WERI-Rb-1 (cell line): Measurements from ENCODE around the gene GMPR.

Source experiments
- DNase-seq: peaks from one replicate; pipeline ENCODE4 v3.0.0-alpha.2; 2020
- H3K27ac ChIP-seq: fragments of 250-450 bp; sonication (Bioruptor Pico); 2 replicates; pipeline ENCODE4 v1.5.1; 2020; ENCODE audit warnings: mild to moderate bottlenecking, moderate library complexity
- H3K27me3 ChIP-seq: fragments of 250-450 bp; sonication (Bioruptor Pico); 2 replicates; pipeline ENCODE4 v1.5.1; 2021; ENCODE audit warnings: mild to moderate bottlenecking, low read depth, moderate library complexity; ENCODE audit not compliant: insufficient read depth, severe bottlenecking
- H3K36me3 ChIP-seq: fragments of 250-450 bp; sonication (Bioruptor Pico); 2 replicates; pipeline ENCODE4 v1.5.1; 2020; ENCODE audit warnings: mild to moderate bottlenecking, moderate library complexity
- H3K4me3 ChIP-seq: 2 replicates; pipeline ENCODE4 v1.5.1; 2011; ENCODE audit warnings: low read depth, mild to moderate bottlenecking, control low read depth, low read length
- H3K9me3 ChIP-seq: fragments of 250-450 bp; sonication (Bioruptor Pico); 2 replicates; pipeline ENCODE4 v1.5.1; 2021; ENCODE audit warnings: mild to moderate bottlenecking, moderate library complexity; ENCODE audit not compliant: severe bottlenecking
- TF ChIP-seq, protein P1 (sequence below): IDR thresholded peaks from 2 replicates; pipeline ENCODE4 v1.5.1; 2011; ENCODE audit warnings: low read depth, mild to moderate bottlenecking, control low read depth, inconsistent platforms, low read length

The GMPR gene

DNA sequence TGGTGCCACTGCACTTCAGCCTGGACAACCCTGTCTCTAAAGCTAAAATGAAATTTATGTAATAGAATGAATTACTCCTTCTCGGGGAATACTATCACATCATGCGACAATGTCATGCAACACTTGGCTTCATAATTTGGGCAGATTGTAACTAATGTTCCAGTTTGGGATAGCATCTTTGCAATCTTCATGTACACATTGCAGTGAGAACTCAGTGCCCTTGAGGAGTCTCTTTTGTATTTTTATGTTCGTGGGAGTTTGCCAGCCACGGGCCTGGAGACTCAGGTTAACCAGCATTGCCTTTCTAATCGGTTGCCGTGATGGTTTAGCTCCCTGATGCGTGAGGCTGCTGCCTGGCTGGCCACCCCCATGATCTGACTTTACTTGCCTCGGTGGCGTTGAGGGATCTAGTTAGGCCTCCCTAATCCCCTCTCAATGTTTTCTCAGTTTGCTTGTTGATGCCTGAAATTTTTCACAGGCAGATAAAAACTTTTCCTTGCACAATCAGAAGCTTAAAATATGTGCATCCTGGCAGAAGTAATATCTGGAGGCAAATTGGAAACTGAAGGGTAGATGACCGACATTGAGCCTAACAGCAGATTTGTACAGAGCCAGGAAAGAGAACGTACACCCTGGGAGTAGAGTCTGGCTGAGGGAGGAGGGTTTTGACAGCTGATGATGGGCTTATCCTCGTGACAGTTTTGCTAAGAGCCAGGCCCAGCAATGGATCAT, 2.4 kb downstream of the GMPR start:
- Histone ChIP-seq H3K27ac (peak overlapping the region; percentile 68), H3K36me3 (no peaks in the 10 kb centered on the region), H3K4me3 (peak overlapping the region; percentile 32), H3K9me3 (no peaks in the 10 kb centered on the region), H3K27me3 (no peaks in the 10 kb centered on the region)
- peak; percentile 89 for DNase-seq
- TF ChIP-seq, protein P1, sequence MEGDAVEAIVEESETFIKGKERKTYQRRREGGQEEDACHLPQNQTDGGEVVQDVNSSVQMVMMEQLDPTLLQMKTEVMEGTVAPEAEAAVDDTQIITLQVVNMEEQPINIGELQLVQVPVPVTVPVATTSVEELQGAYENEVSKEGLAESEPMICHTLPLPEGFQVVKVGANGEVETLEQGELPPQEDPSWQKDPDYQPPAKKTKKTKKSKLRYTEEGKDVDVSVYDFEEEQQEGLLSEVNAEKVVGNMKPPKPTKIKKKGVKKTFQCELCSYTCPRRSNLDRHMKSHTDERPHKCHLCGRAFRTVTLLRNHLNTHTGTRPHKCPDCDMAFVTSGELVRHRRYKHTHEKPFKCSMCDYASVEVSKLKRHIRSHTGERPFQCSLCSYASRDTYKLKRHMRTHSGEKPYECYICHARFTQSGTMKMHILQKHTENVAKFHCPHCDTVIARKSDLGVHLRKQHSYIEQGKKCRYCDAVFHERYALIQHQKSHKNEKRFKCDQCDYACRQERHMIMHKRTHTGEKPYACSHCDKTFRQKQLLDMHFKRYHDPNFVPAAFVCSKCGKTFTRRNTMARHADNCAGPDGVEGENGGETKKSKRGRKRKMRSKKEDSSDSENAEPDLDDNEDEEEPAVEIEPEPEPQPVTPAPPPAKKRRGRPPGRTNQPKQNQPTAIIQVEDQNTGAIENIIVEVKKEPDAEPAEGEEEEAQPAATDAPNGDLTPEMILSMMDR: no peak

DNA sequence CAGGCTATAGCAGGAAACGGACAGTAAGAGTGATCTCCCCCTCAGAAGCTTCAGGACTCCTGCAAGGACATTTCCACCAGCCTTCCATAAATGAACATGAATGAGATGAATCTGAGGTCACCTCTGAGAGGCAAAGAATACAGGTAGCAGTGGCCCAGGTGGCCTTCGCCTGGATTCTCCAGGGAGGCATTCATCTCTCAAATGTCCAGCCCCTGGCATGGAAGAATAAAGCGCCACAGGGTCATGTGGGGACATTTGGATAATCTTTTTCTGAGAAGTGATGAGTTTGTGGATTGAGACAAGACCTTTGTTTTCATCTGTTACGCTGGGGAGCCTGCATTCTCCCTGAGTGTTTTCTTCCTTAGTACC, 2.9 kb downstream of the GMPR start:
- DNase-seq: peak; percentile 83
- Histone ChIP-seq H3K36me3 (no peaks in the 10 kb centered on the region), H3K27me3 (no peaks in the 10 kb centered on the region), H3K4me3 (peak overlapping the region; percentile 32), H3K9me3 (no peaks in the 10 kb centered on the region), H3K27ac (peak overlapping the region; percentile 68)
- TF ChIP-seq, protein P1: no peak

DNA sequence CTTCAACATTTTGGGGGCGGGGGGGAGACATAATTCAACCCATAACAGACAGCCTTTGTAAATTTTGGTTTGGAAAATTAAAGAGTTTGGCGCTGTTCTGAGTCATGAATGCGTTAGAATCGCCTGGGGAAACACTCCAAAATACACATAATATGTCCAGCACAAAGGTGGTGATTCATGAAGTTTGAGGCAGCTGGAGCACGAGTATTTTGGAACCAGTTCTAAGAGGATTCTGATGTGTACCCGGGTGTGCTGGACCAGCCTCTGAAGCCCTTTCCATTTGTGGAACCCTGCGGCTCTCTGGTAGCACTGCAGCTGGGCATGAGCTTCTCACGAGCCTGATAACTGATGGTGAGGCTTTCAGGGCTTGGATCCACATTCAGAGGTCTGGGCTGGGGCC, 4.7 kb downstream of the GMPR start:
- no peaks in the 10 kb centered on the region for H3K27me3 ChIP-seq
- no peaks in the 10 kb centered on the region for H3K9me3 ChIP-seq
- TF ChIP-seq, protein P1: no peak
- H3K36me3 ChIP-seq: no peaks in the 10 kb centered on the region
- no peak overlapping the region for H3K4me3 ChIP-seq
- no peak overlapping the region for H3K27ac ChIP-seq
- DNase-seq: no peak

DNA sequence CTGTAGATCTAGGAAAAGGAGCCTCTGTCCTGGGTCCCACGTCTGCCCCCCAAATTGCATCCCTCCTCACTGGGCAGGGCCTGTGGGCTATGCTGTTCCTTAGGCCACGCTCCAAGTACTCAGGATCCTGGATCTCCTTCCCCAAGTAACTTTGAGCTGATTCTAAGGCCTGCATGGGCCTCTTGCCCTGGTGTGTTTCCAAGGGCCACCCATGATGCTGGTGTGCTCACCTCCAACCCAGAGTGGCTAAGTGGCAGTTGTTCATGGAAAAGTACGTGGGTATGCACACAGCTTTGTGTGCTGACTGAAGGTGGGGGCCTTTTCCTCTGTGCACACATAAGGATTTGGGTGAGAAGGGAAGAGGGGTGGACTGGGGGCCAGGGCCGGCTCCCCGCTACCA, 5.3 kb downstream of the GMPR start:
- Histone ChIP-seq H3K4me3 (no peak overlapping the region), H3K9me3 (no peaks in the 10 kb centered on the region), H3K27ac (no peak overlapping the region), H3K27me3 (no peaks in the 10 kb centered on the region), H3K36me3 (no peaks in the 10 kb centered on the region)
- TF ChIP-seq, protein P1: no peak
- DNase-seq: no peak

DNA sequence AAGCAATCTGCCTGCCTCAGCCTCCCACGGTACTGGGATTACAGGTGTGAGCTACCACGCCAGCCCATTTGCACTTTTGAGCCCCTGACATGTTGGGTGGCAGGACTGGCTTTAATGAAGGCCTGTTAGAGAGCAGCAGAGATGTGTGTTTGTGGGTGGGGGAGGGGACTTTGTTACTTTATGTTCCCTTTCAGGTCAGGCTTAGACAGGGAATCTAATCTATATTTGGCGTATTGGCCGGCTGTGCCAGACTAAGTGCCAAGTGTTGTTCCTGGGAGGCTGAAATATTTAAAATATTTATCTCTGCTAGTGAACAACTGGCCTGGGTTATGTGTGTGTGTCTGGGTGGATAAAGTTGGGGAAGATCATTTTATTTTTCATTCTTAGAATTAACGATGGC, 6.1 kb downstream of the GMPR start:
- no peak overlapping the region for H3K27ac ChIP-seq
- H3K4me3 ChIP-seq: no peak overlapping the region
- TF ChIP-seq, protein P1: no peak
- DNase-seq: no peak
- H3K27me3 ChIP-seq: no peaks in the 10 kb centered on the region
- H3K9me3 ChIP-seq: no peaks in the 10 kb centered on the region
- no peaks in the 10 kb centered on the region for H3K36me3 ChIP-seq
